Gastroesophageal sphincter (tissue), 4 donors: Measurements from ENCODE around the gene TIAL1. TPM values are rescaled to one million over a fixed set of nuclear protein-coding genes. Genes with fewer than 3 reads are reported as not detected.

ENCODE experiments used
- ATAC-seq: fragments of 150-250 bp; one replicate; pipeline ENCODE4 v1.9.1; 2016; ENCODE audit warnings: mild to moderate bottlenecking, moderate library complexity
- H3K27ac ChIP-seq, 4 donors: fragments of 200-600 bp; sonication (generic) in 3 of 4; 1 replicate in 3 of 4; 2 replicates in 1 of 4; pipeline ENCODE4 v1.5.1; 2016 to 2019
- H3K27me3 ChIP-seq: fragments of 200-600 bp; sonication (generic); one replicate; pipeline ENCODE4 v1.5.1; 2019
- H3K36me3 ChIP-seq, 2 donors: fragments of 200-600 bp; sonication (generic); one replicate each; pipeline ENCODE4 v1.5.1; 2019; ENCODE audit warnings: control low read depth in 1 of 2
- H3K4me1 ChIP-seq, 3 donors: fragments of 200-600 bp; sonication (generic); 1 replicate in 2 of 3; 2 replicates in 1 of 3; pipeline ENCODE4 v1.5.1; 2016 to 2019; ENCODE audit warnings: control low read depth in 2 of 3
- H3K4me3 ChIP-seq, 2 donors: fragments of 200-600 bp; sonication (generic); one replicate each; pipeline ENCODE4 v1.5.1; 2019; ENCODE audit warnings: mild to moderate bottlenecking in 1 of 2, moderate library complexity in 1 of 2
- H3K9me3 ChIP-seq, 3 donors: fragments of 200-600 bp; sonication (generic); one replicate each; pipeline ENCODE4 v1.5.1; 2017 to 2019; ENCODE audit warnings: control low read depth in 2 of 3
- CTCF ChIP-seq, 4 experiments: fragments of 200-600 bp in 2 of 4; fragments of 450-650 bp in 2 of 4; sonication (generic) in 1 of 4; IDR thresholded peaks; one replicate each; pipeline ENCODE4 v1.5.1; 2017 to 2019; ENCODE audit warnings: antibody characterized with exemption in 4 of 4, mild to moderate bottlenecking in 2 of 4, moderate library complexity in 2 of 4
- EP300 ChIP-seq: sonication (generic); formaldehyde crosslinking; IDR thresholded peaks from one replicate; pipeline ENCODE4 v1.6.1; 2017; ENCODE audit warnings: antibody characterized with exemption, mild to moderate bottlenecking
- POLR2A ChIP-seq, 2 donors: fragments of 450-650 bp; IDR thresholded peaks; one replicate each; pipeline ENCODE4 v1.6.1; 2017; ENCODE audit warnings: antibody characterized with exemption in 2 of 2, mild to moderate bottlenecking in 2 of 2, moderate library complexity in 1 of 2
- POLR2AphosphoS5 ChIP-seq: sonication (generic); formaldehyde crosslinking; IDR thresholded peaks from one replicate; pipeline ENCODE4 v1.6.1; 2017; ENCODE audit warnings: antibody characterized with exemption
- WGBS, 2 donors: methylation state at CpG; one replicate each; pipeline ENCODE4 v1.1.5; 2018; ENCODE audit warnings: low coverage in 1 of 2; 5-methylcytosine and 5-hydroxymethylcytosine counted together
- total RNA-seq, 4 donors: library from RNA; depleted of rRNA; stranded (reverse); fragments of >200 nt; gene quantifications; one replicate each; pipeline ENCODE4 v1.1.0, GENCODE V29; 2016

TIAL1 gene
- total RNA-seq, 4 donors from 2014 or later: 53.6 to 117 (median 57.9) TPM

- no peaks in the 10 kb centered on the region for H3K9me3 ChIP-seq
- no peaks in the 10 kb centered on the region for H3K36me3 ChIP-seq
- no peak overlapping the region for H3K4me3 ChIP-seq
- TF ChIP-seq EP300 (no peak), POLR2A (IDR thresholded peaks at IDR 0.05) (no peak), CTCF (IDR thresholded peaks at IDR 0.05) (no peak), POLR2AphosphoS5 (no peak)
- peak overlapping the region in 3 of 4 donors; percentile 66 to 83 (median 66) for H3K27ac ChIP-seq
- no peak for ATAC-seq
- no peaks in the 10 kb centered on the region for H3K27me3 ChIP-seq
- H3K4me1 ChIP-seq: peaks cover 0 to 90% (median 27%) of the 10 kb centered on the region in 3 donors
- 50% methylated on average over 7 of the region's 9 CpGs; no CpG with 5 or more reads in 1 of the 2 donors for WGBS, 2 donors
Measured at GRCh38 chr10:119539359-119539825, 57.4 kb downstream of the TIAL1 start.

GRCh38 chr10:119538632-119539358 is 58.0 kb downstream of the TIAL1 start:
- Histone ChIP-seq H3K27ac (peak overlapping the region in 3 of 4 donors; percentile 66 to 83 (median 66)), H3K36me3 (no peaks in the 10 kb centered on the region), H3K27me3 (no peaks in the 10 kb centered on the region), H3K4me1 (peaks cover 0 to 84% (median 25%) of the 10 kb centered on the region in 3 donors), H3K4me3 (no peak overlapping the region), H3K9me3 (no peaks in the 10 kb centered on the region)
- ATAC-seq: no peak
- 10 to 75% methylated on average over 2 of the region's 9 CpGs for WGBS, 2 donors
- TF ChIP-seq CTCF (IDR thresholded peaks at IDR 0.05) (no peak), EP300 (no peak), POLR2A (IDR thresholded peaks at IDR 0.05) (no peak), POLR2AphosphoS5 (no peak)

GRCh38 chr10:119537953-119538630 is 58.7 kb downstream of the TIAL1 start:
- peaks cover 0 to 77% (median 19%) of the 10 kb centered on the region in 3 donors for H3K4me1 ChIP-seq
- WGBS, 2 donors: 7 to 75% methylated on average over 2 to 4 of the region's 5 CpGs
- no peak for TF ChIP-seq EP300
- no peak for TF ChIP-seq POLR2A (IDR thresholded peaks at IDR 0.05)
- no peak for TF ChIP-seq POLR2AphosphoS5
- TF ChIP-seq CTCF (IDR thresholded peaks at IDR 0.05): no peak
- H3K27ac ChIP-seq: peak overlapping the region in 3 of 4 donors; percentile 57 to 83 (median 66)
- no peaks in the 10 kb centered on the region for H3K36me3 ChIP-seq
- H3K9me3 ChIP-seq: no peaks in the 10 kb centered on the region
- no peak for ATAC-seq
- H3K27me3 ChIP-seq: no peaks in the 10 kb centered on the region
- no peak overlapping the region for H3K4me3 ChIP-seq

GRCh38 chr10:119536508-119537025 is 60.2 kb downstream of the TIAL1 start:
- WGBS, 2 donors: 85 to 86% methylated on average over 5 to 7 of the region's 9 CpGs
- no peaks in the 10 kb centered on the region for H3K9me3 ChIP-seq
- no peaks in the 10 kb centered on the region for H3K27me3 ChIP-seq
- H3K4me3 ChIP-seq: no peak overlapping the region
- H3K36me3 ChIP-seq: no peaks in the 10 kb centered on the region
- H3K27ac ChIP-seq: peak overlapping the region in 2 of 4 donors; percentile 5 to 16
- peaks cover 0 to 75% (median 22%) of the 10 kb centered on the region in 3 donors for H3K4me1 ChIP-seq
- TF ChIP-seq POLR2A (IDR thresholded peaks at IDR 0.05): no peak
- TF ChIP-seq EP300: no peak
- no peak for TF ChIP-seq CTCF (IDR thresholded peaks at IDR 0.05)
- no peak for TF ChIP-seq POLR2AphosphoS5
- ATAC-seq: no peak
